GM12878 (cell line): ENCODE measurements around the gene DGLUCY. TPM values are rescaled to one million over a fixed set of nuclear protein-coding genes. Genes with fewer than 3 reads are reported as not detected.

Experiments used
- ATAC-seq: fragments of 200-7000 bp; cut with Tn5 transposase; 3 replicates; pipeline ENCODE4 v1.9.1; 2020; ENCODE audit warnings: mild to moderate bottlenecking, moderate library complexity
- BruUV-seq: library from RNA; stranded (reverse); fragments of 400-500 nt; replicated peaks from 2 replicates; lab custom pipeline; 2021; lab: Mats Ljungman, UMichigan
- CTCF ChIA-PET: fragments of 300-600 bp; sonication (Branson Sonifier 250); formaldehyde crosslinking; extraction: SDS; loops from one replicate; lab custom pipeline; 2021; ENCODE audit warnings: inconsistent platforms; lab: Yijun Ruan, JAX
- POLR2A ChIA-PET: fragments of 350-600 bp; formaldehyde crosslinking; extraction: SDS; loops from one replicate; lab custom pipeline; 2021; ENCODE audit warnings: inconsistent platforms; lab: Charles Lee
- RAD21 ChIA-PET: fragments of 300-600 bp; sonication (Branson Sonifier 250); formaldehyde crosslinking; loops from one replicate; lab custom pipeline; 2023; ENCODE audit warnings: antibody characterized with exemption; ENCODE audit not compliant: unreplicated experiment; lab: Charles Lee
- SMC1A ChIA-PET: fragments of 300-600 bp; sonication (Branson Sonifier 250); formaldehyde crosslinking; loops from one replicate; lab custom pipeline; 2023; ENCODE audit not compliant: unreplicated experiment, uncharacterized antibody; lab: Charles Lee
- DNase-seq: peaks from one replicate; pipeline ENCODE4 v3.0.0-alpha.2; 2011; ENCODE audit warnings: low read depth, low spot score
- FAIRE-seq: peaks from 3 replicates; lab custom pipeline; 2011; peaks lifted over from hg19 to GRCh38; lab: Jason Lieb, UNC
- H2AFZ ChIP-seq: 2 replicates; pipeline ENCODE4 v1.6.0; 2011; ENCODE audit warnings: low read depth, low read length, control low read depth; ENCODE audit not compliant: control insufficient read depth
- H3K27ac ChIP-seq: 2 replicates; pipeline ENCODE4 v1.5.1; 2011; ENCODE audit warnings: control low read depth; ENCODE audit not compliant: control insufficient read depth, insufficient read depth
- H3K27me3 ChIP-seq, 2 experiments: replicated peaks in 1 of 2; 2 replicates each; pipeline versions ENCODE4 v1.6.0 to v1.6.1; 2011; ENCODE audit warnings: low read length in 1 of 2; ENCODE audit not compliant: control insufficient read depth in 2 of 2, insufficient read depth in 2 of 2
- H3K36me3 ChIP-seq, 2 experiments: 2 replicates each; pipeline ENCODE4 v1.5.1; 2011; ENCODE audit warnings: low read length in 1 of 2; ENCODE audit not compliant: control insufficient read depth in 2 of 2, insufficient read depth in 2 of 2
- H3K4me1 ChIP-seq: 2 replicates; pipeline ENCODE4 v1.6.1; 2011; ENCODE audit warnings: mild to moderate bottlenecking, low read length, moderate library complexity, mixed read lengths; ENCODE audit not compliant: control insufficient read depth, insufficient read depth
- H3K4me2 ChIP-seq: 2 replicates; pipeline ENCODE4 v1.6.0; 2011; ENCODE audit warnings: control low read depth; ENCODE audit not compliant: control insufficient read depth, insufficient read depth
- H3K4me3 ChIP-seq: fragments of 200-600 bp; sonication (generic); 2 replicates; pipeline ENCODE4 v1.5.1; 2016
- H3K79me2 ChIP-seq: 2 replicates; pipeline ENCODE4 v1.6.0; 2011; ENCODE audit warnings: low read length; ENCODE audit not compliant: control insufficient read depth, insufficient read depth
- H3K9ac ChIP-seq: 2 replicates; pipeline ENCODE4 v1.8.0; 2011; ENCODE audit warnings: low read length, control low read depth, mixed read lengths; ENCODE audit not compliant: control insufficient read depth, insufficient read depth
- H3K9me3 ChIP-seq: replicated peaks from 3 replicates; pipeline ENCODE4 v1.5.1; 2011; ENCODE audit warnings: mild to moderate bottlenecking, low read length; ENCODE audit not compliant: control insufficient read depth, insufficient read depth
- H4K20me1 ChIP-seq: 2 replicates; pipeline ENCODE4 v1.6.0; 2011; ENCODE audit not compliant: control insufficient read depth, insufficient read depth
- BCLAF1 ChIP-seq: fragments of 450-650 bp; IDR thresholded peaks from 2 replicates; pipeline ENCODE4 v1.6.1; 2017; ENCODE audit warnings: antibody characterized with exemption, mild to moderate bottlenecking, moderate library complexity
- CTCF ChIP-seq, 3 experiments: IDR thresholded peaks in 2 of 3; conservative IDR thresholded peaks in 1 of 3; 2 replicates each; pipeline ENCODE4 v1.5.1; 2011; ENCODE audit warnings: low read depth in 3 of 3, low read length in 3 of 3, mild to moderate bottlenecking in 3 of 3, control low read depth in 2 of 3, moderate library complexity in 2 of 3, inconsistent platforms in 1 of 3, mixed read lengths in 1 of 3; ENCODE audit not compliant: control insufficient read depth in 2 of 3, insufficient read depth in 1 of 3; ENCODE audit errors: extremely low read depth in 1 of 3
- ESRRA ChIP-seq: IDR thresholded peaks from 2 replicates; pipeline ENCODE4 v1.6.1; 2012; ENCODE audit warnings: mild to moderate bottlenecking, low read length, improper control_type of control experiment
- PAX5 ChIP-seq: IDR thresholded peaks from 2 replicates; pipeline ENCODE4 v1.6.1; 2011; ENCODE audit warnings: low read depth, low read length, borderline replicate concordance
- POLR2AphosphoS5 ChIP-seq: IDR thresholded peaks from 2 replicates; pipeline ENCODE4 v1.6.1; 2011; ENCODE audit warnings: mild to moderate bottlenecking, low read length, inconsistent platforms
- POU2F2 ChIP-seq: IDR thresholded peaks from 3 replicates; pipeline ENCODE4 v1.6.1; 2011; ENCODE audit warnings: low read depth, mild to moderate bottlenecking, low read length, borderline replicate concordance
- RAD21 ChIP-seq: IDR thresholded peaks from 2 replicates; pipeline ENCODE4 v1.6.1; 2011; ENCODE audit warnings: mild to moderate bottlenecking, low read depth, low read length, moderate library complexity; ENCODE audit not compliant: insufficient read depth
- RB1 ChIP-seq: fragments of 450-650 bp; formaldehyde crosslinking; IDR thresholded peaks from 2 replicates; pipeline ENCODE4 v1.6.1; 2017; ENCODE audit warnings: mild to moderate bottlenecking, borderline replicate concordance
- RUNX3 ChIP-seq: IDR thresholded peaks from 2 replicates; pipeline ENCODE4 v1.6.1; 2012; ENCODE audit warnings: low read length, inconsistent platforms
- SMARCA5 ChIP-seq: fragments of 450-650 bp; IDR thresholded peaks from 2 replicates; pipeline ENCODE4 v1.6.1; 2017; ENCODE audit warnings: mild to moderate bottlenecking
- SMC3 ChIP-seq: IDR thresholded peaks from 2 replicates; pipeline ENCODE4 v1.6.1; 2011; ENCODE audit warnings: low read length, improper control_type of control experiment, borderline replicate concordance
- SPI1 ChIP-seq: IDR thresholded peaks from 2 replicates; pipeline ENCODE4 v1.6.1; 2011; ENCODE audit warnings: low read depth, mild to moderate bottlenecking, low read length, moderate library complexity, borderline replicate concordance; ENCODE audit not compliant: insufficient read depth
- WRNIP1 ChIP-seq: IDR thresholded peaks from 2 replicates; pipeline ENCODE4 v1.6.1; 2011; ENCODE audit warnings: low read depth, low read length, improper control_type of control experiment, borderline replicate concordance
- YY1 ChIP-seq: IDR thresholded peaks from 2 replicates; pipeline ENCODE4 v1.6.1; 2011; ENCODE audit warnings: low read depth, mild to moderate bottlenecking, low read length
- ZNF622 ChIP-seq: fragments of 450-650 bp; IDR thresholded peaks from 2 replicates; pipeline ENCODE4 v1.6.1; 2017; ENCODE audit warnings: mild to moderate bottlenecking, inconsistent platforms
- WGBS: methylation state at CpG from one replicate; pipeline ENCODE4 v1.1.6; 2016; ENCODE audit warnings: low lambda C conversion rate; ENCODE audit not compliant: insufficient replicate concordance, insufficient coverage; ENCODE audit errors: missing lambda C conversion rate; 5-methylcytosine and 5-hydroxymethylcytosine counted together
- in situ Hi-C: fragments of 300-500 bp; cut with MboI; formaldehyde crosslinking; loops from 9 replicates; pipeline ENCODE4 v1.14.3; 2018; ENCODE audit warnings: mixed read lengths
- intact Hi-C: fragments of 100-400 bp; cut with micrococcal nuclease; formaldehyde crosslinking; loops from one replicate; pipeline ENCODE4 v1.14.2; 2022; ENCODE audit not compliant: unreplicated experiment
- polyA plus RNA-seq, 11 experiments: library from polyadenylated mRNA; depleted of rRNA in 4 of 11; unstranded in 6 of 11; stranded (reverse) in 5 of 11; fragments of >200 nt; fragmentation: Nextera tagmentation in 4 of 11; fragmentation: Illumina TruSeq in 1 of 11; extraction: Ambion mirVana in 4 of 11; extraction: Trizol in 1 of 11; gene quantifications; 1 replicate in 1 of 11; 2 replicates in 10 of 11; pipeline versions ENCODE4 v1.2.1 to v1.2.3, GENCODE V29; 2011 to 2016; ENCODE audit warnings: inconsistent platforms in 2 of 11, missing spikeins in 2 of 11, low read depth in 1 of 11
- total RNA-seq, 4 experiments: library from RNA; depleted of rRNA in 3 of 4; stranded (reverse); fragments of >200 nt in 3 of 4; fragmentation: Illumina TruSeq in 1 of 4; extraction: Trizol in 1 of 4; gene quantifications; 2 replicates each; pipeline versions ENCODE4 v1.2.1 to v1.2.3, GENCODE V29; 2013 to 2021

The DGLUCY gene
- total and polyA plus RNA-seq, 10 of the 15 experiments (the other 5 are each of a cell fraction or from before 2014, with no cell fraction given), result 15.0 to 70.3 (median 55.1) TPM

- no peak overlapping the region for H3K4me3 ChIP-seq
- no peak overlapping the region; the same call in 1 of the 2 replicates for H3K27ac ChIP-seq
- intact Hi-C loops (loop anchor here (1.0 to 2.0 kb wide), 2 partner anchors 109 to 241 kb away; no protein-coding TSS in a partner anchor), in situ Hi-C loops (loop anchor here (5.0 kb wide), 2 partner anchors 110 to 245 kb away; no protein-coding TSS in a partner anchor)
- POLR2A ChIA-PET, result interaction anchor here (0.6 to 1.5 kb wide), 3 partner anchors 73 to 110 kb away, joined by 3 to 5 read pairs (median 4); no protein-coding TSS in a partner anchor
- H3K4me1 ChIP-seq, result no peaks in the 10 kb centered on the region
- no peaks in the 10 kb centered on the region for H4K20me1 ChIP-seq
- no peaks in the 10 kb centered on the region for H3K27me3 ChIP-seq
- CTCF ChIA-PET, result interaction anchor here (0.8 to 11.8 kb wide), 43 partner anchors 8 to 469 kb away, joined by 3 to 333 read pairs (median 5); partner anchors contain the start of gene RPS6KA5
- 59% methylated on average over 16 of the region's 16 CpGs for WGBS
- no peak overlapping the region for H3K4me2 ChIP-seq
- DNase-seq (peak; percentile 35), FAIRE-seq (peak; percentile 91), ATAC-seq (peak; percentile 87)
- no peak overlapping the region for H2AFZ ChIP-seq
- SMC1A ChIA-PET, result interaction anchor here (0.6 to 8.5 kb wide), 33 partner anchors 8 to 313 kb away, joined by 3 to 183 read pairs (median 4); partner anchors contain the start of gene GPR68
- no peaks in the 10 kb centered on the region for H3K79me2 ChIP-seq
- H3K9me3 ChIP-seq, result no peaks in the 10 kb centered on the region
- no TSS peak for BruUV-seq
- H3K9ac ChIP-seq, result no peak overlapping the region
- H3K36me3 ChIP-seq, result peaks cover 8 to 21% of the 10 kb centered on the region in 2 experiments
- RAD21 ChIA-PET, result interaction anchor here (0.6 to 7.8 kb wide), 24 partner anchors 8 to 278 kb away, joined by 3 to 119 read pairs (median 4); partner anchors contain the start of genes CCDC88C, DGLUCY and RPS6KA5
- TF ChIP-seq POLR2AphosphoS5 (no peak), ESRRA (no peak), RAD21 (peak; percentile 90), SMARCA5 (peak; percentile 42; the same call in 1 of the 2 replicates), RUNX3 (peak; percentile 14; the same call in 1 of the 2 replicates), BCLAF1 (no peak), PAX5 (no peak), WRNIP1 (no peak), SMC3 (peak; percentile 83), CTCF (IDR thresholded peaks at IDR 0.05 in 2 of 3, conservative IDR thresholded peaks at IDR 0.05 in 1 of 3; ENCODE audit: control insufficient read depth in 2 of 3, extremely low read depth in 1 of 3, insufficient read depth in 1 of 3, low read depth in 3 of 3, low read length in 3 of 3) (peak; percentile 77 to 88 (median 84)), RB1 (no peak), POU2F2 (0 out of 3 replicates have a peak, but pooled peaks have one; percentile 22), SPI1 (no peak), YY1 (0 out of 2 replicates have a peak, but pooled peaks have one; percentile 46), ZNF622 (no peak)
Observed at GRCh38 chr14:91177073-91178034, 63.5 kb downstream of the DGLUCY start.
